HepG2 (cell line): Measurements from ENCODE around the gene TST. TPM values are rescaled to one million over a fixed set of nuclear protein-coding genes. Genes with fewer than 3 reads are reported as not detected.

Source experiments
- CAMTA2 ChIP-seq: sonication (generic); formaldehyde crosslinking; IDR thresholded peaks from 2 replicates; pipeline ENCODE4 v1.4.0; 2020; ENCODE audit warnings: mild to moderate bottlenecking, missing genetic modification reagents, borderline replicate concordance
- HNRNPL ChIP-seq: fragments of 200-400 bp; formaldehyde crosslinking; IDR thresholded peaks from 2 replicates; pipeline ENCODE4 v1.6.1; 2017; ENCODE audit warnings: mild to moderate bottlenecking, low read depth, low read length
- HOXA3 ChIP-seq: sonication (generic); formaldehyde crosslinking; IDR thresholded peaks from 2 replicates; pipeline ENCODE4 v1.5.0; 2020; ENCODE audit warnings: missing genetic modification reagents
- JUNB ChIP-seq: sonication (generic); formaldehyde crosslinking; IDR thresholded peaks from 2 replicates; pipeline ENCODE4 v1.8.0; 2022; ENCODE audit warnings: missing genetic modification reagents, mild to moderate bottlenecking, borderline replicate concordance
- MED1 ChIP-seq: sonication (generic); formaldehyde crosslinking; IDR thresholded peaks from 2 replicates; pipeline ENCODE4 v1.4.0; 2020; ENCODE audit warnings: missing genetic modification reagents
- NONO ChIP-seq, 2 experiments: fragments of 450-650 bp in 1 of 2; sonication (generic) in 1 of 2; formaldehyde crosslinking in 1 of 2; IDR thresholded peaks in 1 of 2; conservative IDR thresholded peaks in 1 of 2; 2 replicates each; pipeline versions ENCODE4 v1.6.1 to v1.8.0; 2017 to 2022; ENCODE audit warnings: mild to moderate bottlenecking in 1 of 2, missing genetic modification reagents in 1 of 2, moderate library complexity in 1 of 2
- NR1H2 ChIP-seq: sonication (generic); formaldehyde crosslinking; IDR thresholded peaks from 2 replicates; pipeline ENCODE4 v1.8.1; 2022; ENCODE audit warnings: low read depth, missing genetic modification reagents, borderline replicate concordance
- PHF8 ChIP-seq: sonication (generic); formaldehyde crosslinking; IDR thresholded peaks from 2 replicates; pipeline ENCODE4 v1.5.0; 2020; ENCODE audit warnings: missing genetic modification reagents
- SALL1 ChIP-seq: sonication (generic); formaldehyde crosslinking; IDR thresholded peaks from 2 replicates; pipeline ENCODE4 v1.8.0; 2022; ENCODE audit warnings: mild to moderate bottlenecking, missing genetic modification reagents
- ZMAT3 ChIP-seq: sonication (generic); formaldehyde crosslinking; conservative IDR thresholded peaks from 2 replicates; pipeline ENCODE4 v1.7.0; 2021; ENCODE audit warnings: missing genetic modification reagents
- ZNF225 ChIP-seq: sonication (generic); formaldehyde crosslinking; IDR thresholded peaks from 2 replicates; pipeline ENCODE4 v1.4.0; 2020; ENCODE audit warnings: mild to moderate bottlenecking, missing genetic modification reagents
- ZNF678 ChIP-seq: sonication (generic); formaldehyde crosslinking; IDR thresholded peaks from 2 replicates; pipeline ENCODE4 v1.4.0; 2020; ENCODE audit warnings: mild to moderate bottlenecking, missing genetic modification reagents
- polyA plus RNA-seq, 8 experiments: library from polyadenylated mRNA; depleted of rRNA in 3 of 8; stranded (reverse) in 7 of 8; unstranded in 1 of 8; fragments of >200 nt; fragmentation: Illumina TruSeq in 4 of 8; extraction: Trizol in 4 of 8; gene quantifications; 2 replicates each; pipeline versions ENCODE4 v1.2.1 to v1.2.3, GENCODE V29; 2011 to 2016; ENCODE audit warnings: low read depth in 4 of 8, missing spikeins in 1 of 8, mixed read lengths in 1 of 8; ENCODE audit not compliant: insufficient read depth in 1 of 8
- total RNA-seq, 5 experiments: library from RNA; depleted of rRNA; stranded (reverse); fragments of >200 nt; fragmentation: Illumina TruSeq; extraction: Trizol; gene quantifications; 2 replicates each; pipeline ENCODE4 v1.2.3, GENCODE V29; 2016; ENCODE audit warnings: low read depth in 1 of 5
- TF ChIP-seq, protein P1 (sequence below): sonication (generic); formaldehyde crosslinking; conservative IDR thresholded peaks from 2 replicates; pipeline ENCODE4 v1.4.0; 2020; ENCODE audit warnings: missing genetic modification reagents
- TF ChIP-seq, protein P2 (sequence below): sonication (generic); formaldehyde crosslinking; IDR thresholded peaks from 2 replicates; pipeline ENCODE4 v1.4.0; 2020; ENCODE audit warnings: missing genetic modification reagents
- TF ChIP-seq, protein P3 (sequence below): sonication (generic); formaldehyde crosslinking; IDR thresholded peaks from 2 replicates; pipeline ENCODE4 v1.5.1; 2020; ENCODE audit warnings: mild to moderate bottlenecking, missing genetic modification reagents, borderline replicate concordance

Gene TST
- total and polyA plus RNA-seq, 2 of the 13 experiments (the other 11 are each of a cell fraction or from before 2014, with no cell fraction given), result 44.6 to 63.6 TPM

DNA sequence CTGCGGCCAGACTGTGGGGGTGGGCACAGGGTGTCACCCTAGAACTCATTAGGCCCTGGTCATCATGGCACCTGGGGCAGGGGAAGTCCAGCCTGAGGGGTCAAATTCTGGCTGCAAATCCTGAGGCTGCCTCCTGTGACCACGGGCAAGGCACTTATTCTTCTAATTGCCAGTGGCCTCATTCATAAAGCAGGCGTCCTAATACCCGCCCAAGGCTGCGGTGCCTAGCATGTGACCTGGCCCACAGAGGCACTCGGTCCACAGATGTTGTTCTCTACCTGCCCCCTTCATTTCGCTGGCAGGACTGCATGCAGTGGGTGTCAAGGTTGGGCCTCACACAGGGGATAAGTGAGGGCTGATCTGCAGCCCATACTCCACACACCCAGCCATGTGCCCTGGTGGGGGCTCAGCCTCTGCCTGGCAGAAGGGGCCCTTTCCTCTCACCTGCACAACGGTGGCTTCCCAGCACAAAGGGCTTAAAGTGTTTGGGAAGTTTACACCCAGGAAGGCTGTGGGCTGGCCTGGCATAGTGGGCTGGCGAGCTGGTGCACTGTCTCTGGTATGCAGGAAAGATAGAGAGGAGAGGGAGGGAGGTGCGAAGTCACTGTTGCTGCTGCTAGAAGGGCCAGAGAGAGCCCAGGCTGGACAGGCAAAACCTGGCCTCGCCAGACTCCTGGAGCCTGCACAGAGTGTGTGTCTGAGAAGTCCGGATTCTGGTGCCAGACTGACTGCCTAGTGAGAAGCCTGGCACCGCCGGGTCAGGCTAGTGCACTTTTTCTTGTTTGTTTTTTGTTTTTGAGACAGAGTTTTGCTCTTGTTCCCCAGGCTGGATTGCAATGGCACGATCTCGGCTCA is 3.5 kb upstream of the TST start (continued):
- TF ChIP-seq, protein P1, sequence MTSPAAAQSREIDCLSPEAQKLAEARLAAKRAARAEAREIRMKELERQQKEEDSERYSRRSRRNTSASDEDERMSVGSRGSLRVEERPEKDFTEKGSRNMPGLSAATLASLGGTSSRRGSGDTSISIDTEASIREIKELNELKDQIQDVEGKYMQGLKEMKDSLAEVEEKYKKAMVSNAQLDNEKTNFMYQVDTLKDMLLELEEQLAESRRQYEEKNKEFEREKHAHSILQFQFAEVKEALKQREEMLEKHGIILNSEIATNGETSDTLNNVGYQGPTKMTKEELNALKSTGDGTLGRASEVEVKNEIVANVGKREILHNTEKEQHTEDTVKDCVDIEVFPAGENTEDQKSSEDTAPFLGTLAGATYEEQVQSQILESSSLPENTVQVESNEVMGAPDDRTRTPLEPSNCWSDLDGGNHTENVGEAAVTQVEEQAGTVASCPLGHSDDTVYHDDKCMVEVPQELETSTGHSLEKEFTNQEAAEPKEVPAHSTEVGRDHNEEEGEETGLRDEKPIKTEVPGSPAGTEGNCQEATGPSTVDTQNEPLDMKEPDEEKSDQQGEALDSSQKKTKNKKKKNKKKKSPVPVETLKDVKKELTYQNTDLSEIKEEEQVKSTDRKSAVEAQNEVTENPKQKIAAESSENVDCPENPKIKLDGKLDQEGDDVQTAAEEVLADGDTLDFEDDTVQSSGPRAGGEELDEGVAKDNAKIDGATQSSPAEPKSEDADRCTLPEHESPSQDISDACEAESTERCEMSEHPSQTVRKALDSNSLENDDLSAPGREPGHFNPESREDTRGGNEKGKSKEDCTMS, result no peak
- 0 out of 2 replicates have a peak, but pooled peaks have one; percentile 72 for TF ChIP-seq HNRNPL
- 0 out of 2 replicates have a peak, but pooled peaks have one; percentile 20 for TF ChIP-seq ZMAT3 (CRISPR knock-in tag)
- TF ChIP-seq, protein P2, sequence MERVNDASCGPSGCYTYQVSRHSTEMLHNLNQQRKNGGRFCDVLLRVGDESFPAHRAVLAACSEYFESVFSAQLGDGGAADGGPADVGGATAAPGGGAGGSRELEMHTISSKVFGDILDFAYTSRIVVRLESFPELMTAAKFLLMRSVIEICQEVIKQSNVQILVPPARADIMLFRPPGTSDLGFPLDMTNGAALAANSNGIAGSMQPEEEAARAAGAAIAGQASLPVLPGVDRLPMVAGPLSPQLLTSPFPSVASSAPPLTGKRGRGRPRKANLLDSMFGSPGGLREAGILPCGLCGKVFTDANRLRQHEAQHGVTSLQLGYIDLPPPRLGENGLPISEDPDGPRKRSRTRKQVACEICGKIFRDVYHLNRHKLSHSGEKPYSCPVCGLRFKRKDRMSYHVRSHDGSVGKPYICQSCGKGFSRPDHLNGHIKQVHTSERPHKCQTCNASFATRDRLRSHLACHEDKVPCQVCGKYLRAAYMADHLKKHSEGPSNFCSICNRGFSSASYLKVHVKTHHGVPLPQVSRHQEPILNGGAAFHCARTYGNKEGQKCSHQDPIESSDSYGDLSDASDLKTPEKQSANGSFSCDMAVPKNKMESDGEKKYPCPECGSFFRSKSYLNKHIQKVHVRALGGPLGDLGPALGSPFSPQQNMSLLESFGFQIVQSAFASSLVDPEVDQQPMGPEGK (CRISPR knock-in tag), result 0 out of 2 replicates have a peak, but pooled peaks have one; percentile 21
- TF ChIP-seq JUNB (CRISPR knock-in tag), result 0 out of 2 replicates have a peak, but pooled peaks have one; percentile 15
- TF ChIP-seq ZNF225 (CRISPR knock-in tag), result no peak
- TF ChIP-seq, protein P3, sequence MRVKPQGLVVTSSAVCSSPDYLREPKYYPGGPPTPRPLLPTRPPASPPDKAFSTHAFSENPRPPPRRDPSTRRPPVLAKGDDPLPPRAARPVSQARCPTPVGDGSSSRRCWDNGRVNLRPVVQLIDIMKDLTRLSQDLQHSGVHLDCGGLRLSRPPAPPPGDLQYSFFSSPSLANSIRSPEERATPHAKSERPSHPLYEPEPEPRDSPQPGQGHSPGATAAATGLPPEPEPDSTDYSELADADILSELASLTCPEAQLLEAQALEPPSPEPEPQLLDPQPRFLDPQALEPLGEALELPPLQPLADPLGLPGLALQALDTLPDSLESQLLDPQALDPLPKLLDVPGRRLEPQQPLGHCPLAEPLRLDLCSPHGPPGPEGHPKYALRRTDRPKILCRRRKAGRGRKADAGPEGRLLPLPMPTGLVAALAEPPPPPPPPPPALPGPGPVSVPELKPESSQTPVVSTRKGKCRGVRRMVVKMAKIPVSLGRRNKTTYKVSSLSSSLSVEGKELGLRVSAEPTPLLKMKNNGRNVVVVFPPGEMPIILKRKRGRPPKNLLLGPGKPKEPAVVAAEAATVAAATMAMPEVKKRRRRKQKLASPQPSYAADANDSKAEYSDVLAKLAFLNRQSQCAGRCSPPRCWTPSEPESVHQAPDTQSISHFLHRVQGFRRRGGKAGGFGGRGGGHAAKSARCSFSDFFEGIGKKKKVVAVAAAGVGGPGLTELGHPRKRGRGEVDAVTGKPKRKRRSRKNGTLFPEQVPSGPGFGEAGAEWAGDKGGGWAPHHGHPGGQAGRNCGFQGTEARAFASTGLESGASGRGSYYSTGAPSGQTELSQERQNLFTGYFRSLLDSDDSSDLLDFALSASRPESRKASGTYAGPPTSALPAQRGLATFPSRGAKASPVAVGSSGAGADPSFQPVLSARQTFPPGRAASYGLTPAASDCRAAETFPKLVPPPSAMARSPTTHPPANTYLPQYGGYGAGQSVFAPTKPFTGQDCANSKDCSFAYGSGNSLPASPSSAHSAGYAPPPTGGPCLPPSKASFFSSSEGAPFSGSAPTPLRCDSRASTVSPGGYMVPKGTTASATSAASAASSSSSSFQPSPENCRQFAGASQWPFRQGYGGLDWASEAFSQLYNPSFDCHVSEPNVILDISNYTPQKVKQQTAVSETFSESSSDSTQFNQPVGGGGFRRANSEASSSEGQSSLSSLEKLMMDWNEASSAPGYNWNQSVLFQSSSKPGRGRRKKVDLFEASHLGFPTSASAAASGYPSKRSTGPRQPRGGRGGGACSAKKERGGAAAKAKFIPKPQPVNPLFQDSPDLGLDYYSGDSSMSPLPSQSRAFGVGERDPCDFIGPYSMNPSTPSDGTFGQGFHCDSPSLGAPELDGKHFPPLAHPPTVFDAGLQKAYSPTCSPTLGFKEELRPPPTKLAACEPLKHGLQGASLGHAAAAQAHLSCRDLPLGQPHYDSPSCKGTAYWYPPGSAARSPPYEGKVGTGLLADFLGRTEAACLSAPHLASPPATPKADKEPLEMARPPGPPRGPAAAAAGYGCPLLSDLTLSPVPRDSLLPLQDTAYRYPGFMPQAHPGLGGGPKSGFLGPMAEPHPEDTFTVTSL (CRISPR knock-in tag), result 0 out of 2 replicates have a peak, but pooled peaks have one; percentile 5
- TF ChIP-seq ZNF678, result 0 out of 2 replicates have a peak, but pooled peaks have one; percentile 45
- TF ChIP-seq NR1H2, result 0 out of 2 replicates have a peak, but pooled peaks have one; percentile 35
- TF ChIP-seq MED1 (CRISPR knock-in tag), result peak; percentile 25; the same call in 1 of the 2 replicates
- TF ChIP-seq CAMTA2 (CRISPR knock-in tag), result 0 out of 2 replicates have a peak, but pooled peaks have one; percentile 45
- 0 out of 2 replicates have a peak, but pooled peaks have one; percentile 7 for TF ChIP-seq PHF8 (CRISPR knock-in tag)
- TF ChIP-seq HOXA3 (CRISPR knock-in tag), result peak; percentile 30; the same call in 1 of the 2 replicates
- TF ChIP-seq SALL1 (CRISPR knock-in tag), result 0 out of 2 replicates have a peak, but pooled peaks have one; percentile 1
- no peak for TF ChIP-seq NONO (IDR thresholded peaks at IDR 0.05)
- peak; percentile 47; the same call in 1 of the 2 replicates for TF ChIP-seq NONO (CRISPR knock-in tag; conservative IDR thresholded peaks at IDR 0.05)
